IMR-90 (cell line): Measurements from ENCODE around the gene COQ2. TPM values are rescaled to one million over a fixed set of nuclear protein-coding genes. Genes with fewer than 3 reads are reported as not detected.

ENCODE experiments used
- ATAC-seq: fragments of 200-7000 bp; cut with Tn5 transposase; 2 replicates; pipeline ENCODE4 v1.9.1; 2020; ENCODE audit warnings: low read depth, mild to moderate bottlenecking, moderate library complexity
- BruUV-seq: library from RNA; stranded (reverse); fragments of 400-500 nt; replicated peaks from 2 replicates; lab custom pipeline; 2021; lab: Mats Ljungman, UMichigan
- CTCF ChIA-PET: fragments of 300-600 bp; formaldehyde crosslinking; extraction: SDS; loops from one replicate; lab custom pipeline; 2021; ENCODE audit warnings: antibody characterized with exemption; lab: Yijun Ruan, JAX
- POLR2A ChIA-PET: fragments of 300-600 bp; sonication (Branson Sonifier 250); formaldehyde crosslinking; loops from one replicate; lab custom pipeline; 2022; ENCODE audit warnings: antibody characterized with exemption; ENCODE audit not compliant: unreplicated experiment; lab: Charles Lee
- DNase-seq: peaks from one replicate; pipeline ENCODE4 v3.0.0; 2013
- H2AFZ ChIP-seq: replicated peaks from 2 replicates; pipeline ENCODE3; 2013; ENCODE audit warnings: low read length, mild to moderate bottlenecking; ENCODE audit not compliant: poor library complexity
- H2AK5ac ChIP-seq: 2 replicates; pipeline ENCODE4 v1.6.1; 2013; ENCODE audit warnings: low read depth, low read length, inconsistent platforms
- H2AK9ac ChIP-seq: replicated peaks from 2 replicates; pipeline ENCODE3; 2013; ENCODE audit warnings: mild to moderate bottlenecking, low read depth, low read length, moderate library complexity; ENCODE audit not compliant: poor library complexity
- H2BK120ac ChIP-seq: 2 replicates; pipeline ENCODE4 v1.6.1; 2013; ENCODE audit warnings: low read depth, low read length, inconsistent platforms
- H2BK15ac ChIP-seq: 3 replicates; pipeline ENCODE4 v1.6.1; 2013; ENCODE audit warnings: low read depth, low read length, inconsistent platforms
- H2BK20ac ChIP-seq: 2 replicates; pipeline ENCODE4 v1.6.1; 2013; ENCODE audit warnings: low read depth, mild to moderate bottlenecking, inconsistent platforms, low read length, moderate library complexity
- H2BK5ac ChIP-seq: 2 replicates; pipeline ENCODE4 v1.6.1; 2013; ENCODE audit warnings: mild to moderate bottlenecking, low read depth, low read length, inconsistent platforms; ENCODE audit not compliant: poor library complexity, severe bottlenecking
- H3K14ac ChIP-seq: replicated peaks from 2 replicates; pipeline ENCODE4 v1.6.1; 2013; ENCODE audit warnings: low read depth, low read length, inconsistent platforms
- H3K18ac ChIP-seq: 2 replicates; pipeline ENCODE4 v1.6.1; 2013; ENCODE audit warnings: low read depth, low read length, control low read depth
- H3K23ac ChIP-seq: 2 replicates; pipeline ENCODE4 v1.6.1; 2013; ENCODE audit warnings: low read depth, low read length, inconsistent platforms
- H3K27ac ChIP-seq: 2 replicates; pipeline ENCODE4 v1.5.1; 2013; ENCODE audit warnings: mild to moderate bottlenecking, control low read depth, low read length; ENCODE audit not compliant: insufficient read depth
- H3K27me3 ChIP-seq: 2 replicates; pipeline ENCODE4 v1.6.1; 2013; ENCODE audit warnings: low read length; ENCODE audit not compliant: control insufficient read depth, insufficient read depth
- H3K36me3 ChIP-seq: 2 replicates; pipeline ENCODE4 v1.6.1; 2013; ENCODE audit warnings: low read length, mixed read lengths; ENCODE audit not compliant: control insufficient read depth, insufficient read depth
- H3K4ac ChIP-seq: 2 replicates; pipeline ENCODE4 v1.6.1; 2013; ENCODE audit warnings: low read depth, low read length, inconsistent platforms
- H3K4me1 ChIP-seq: 2 replicates; pipeline ENCODE4 v1.6.1; 2013; ENCODE audit warnings: low read length, mixed read lengths; ENCODE audit not compliant: control insufficient read depth, insufficient read depth
- H3K4me2 ChIP-seq: 2 replicates; pipeline ENCODE4 v1.6.1; 2013; ENCODE audit warnings: low read depth, mild to moderate bottlenecking, control low read depth, low read length, moderate library complexity
- H3K4me3 ChIP-seq: 2 replicates; pipeline ENCODE4 v1.5.1; 2013; ENCODE audit warnings: low read depth, mild to moderate bottlenecking, control low read depth, low read length, moderate library complexity; ENCODE audit not compliant: insufficient read depth
- H3K56ac ChIP-seq: 2 replicates; pipeline ENCODE4 v1.6.1; 2013; ENCODE audit warnings: low read length, inconsistent platforms; ENCODE audit not compliant: insufficient read depth; ENCODE audit errors: extremely low read depth
- H3K79me1 ChIP-seq, 2 experiments: 2 replicates each; pipeline ENCODE4 v1.6.1; 2013; ENCODE audit warnings: low read length in 2 of 2, inconsistent platforms in 1 of 2, low read depth in 1 of 2
- H3K9ac ChIP-seq: 2 replicates; pipeline ENCODE4 v1.6.1; 2013; ENCODE audit warnings: low read depth, low read length, control low read depth
- H3K9me1 ChIP-seq: 2 replicates; pipeline ENCODE4 v1.6.1; 2013; ENCODE audit warnings: low read length, inconsistent platforms; ENCODE audit not compliant: insufficient read depth
- H3K9me3 ChIP-seq: 2 replicates; pipeline ENCODE4 v1.6.1; 2013; ENCODE audit warnings: low read length; ENCODE audit not compliant: control insufficient read depth, insufficient read depth
- H4K20me1 ChIP-seq: 2 replicates; pipeline ENCODE4 v1.6.1; 2013; ENCODE audit warnings: low read length, inconsistent platforms; ENCODE audit not compliant: insufficient read depth
- H4K5ac ChIP-seq: 2 replicates; pipeline ENCODE4 v1.6.1; 2013; ENCODE audit warnings: mild to moderate bottlenecking, low read depth, low read length, control low read depth
- H4K8ac ChIP-seq, 2 experiments: 2 replicates each; pipeline ENCODE4 v1.6.1; 2013; ENCODE audit warnings: low read depth in 2 of 2, low read length in 2 of 2, control low read depth in 1 of 2, inconsistent platforms in 1 of 2
- H4K91ac ChIP-seq: 2 replicates; pipeline ENCODE4 v1.6.1; 2013; ENCODE audit warnings: low read depth, low read length, inconsistent platforms; ENCODE audit not compliant: insufficient read depth
- BHLHE40 ChIP-seq: fragments of 150-350 bp; IDR thresholded peaks from 2 replicates; pipeline ENCODE4 v1.6.1; 2016; ENCODE audit warnings: mild to moderate bottlenecking, low read depth, low read length
- CEBPB ChIP-seq: IDR thresholded peaks from 2 replicates; pipeline ENCODE4 v1.6.1; 2012; ENCODE audit warnings: low read depth, low read length, improper control_type of control experiment
- CHD1 ChIP-seq: IDR thresholded peaks from 2 replicates; pipeline ENCODE4 v1.6.1; 2012; ENCODE audit warnings: low read depth, low read length, improper control_type of control experiment
- CTCF ChIP-seq: conservative IDR thresholded peaks from 2 replicates; pipeline ENCODE4 v1.5.1; 2012; ENCODE audit warnings: mild to moderate bottlenecking, low read depth, low read length, improper control_type of control experiment
- FOS ChIP-seq: fragments of 150-350 bp; IDR thresholded peaks from 2 replicates; pipeline ENCODE4 v1.6.1; 2016; ENCODE audit warnings: low read depth, low read length
- MAFK ChIP-seq: IDR thresholded peaks from 2 replicates; pipeline ENCODE4 v1.6.1; 2012; ENCODE audit warnings: low read depth, low read length, improper control_type of control experiment
- MAZ ChIP-seq: IDR thresholded peaks from 2 replicates; pipeline ENCODE4 v1.6.1; 2012; ENCODE audit warnings: low read depth, mild to moderate bottlenecking, low read length, improper control_type of control experiment, moderate library complexity, borderline replicate concordance
- MXI1 ChIP-seq: IDR thresholded peaks from 2 replicates; pipeline ENCODE4 v1.6.1; 2012; ENCODE audit warnings: low read depth, mild to moderate bottlenecking, low read length, moderate library complexity, borderline replicate concordance
- NFE2L2 ChIP-seq: fragments of 150-350 bp; IDR thresholded peaks from 2 replicates; pipeline ENCODE4 v1.6.1; 2016; ENCODE audit warnings: low read depth, mild to moderate bottlenecking, low read length
- POLR2A ChIP-seq: IDR thresholded peaks from 2 replicates; pipeline ENCODE4 v1.6.1; 2012; ENCODE audit warnings: mild to moderate bottlenecking, low read depth, low read length
- RAD21 ChIP-seq: IDR thresholded peaks from 2 replicates; pipeline ENCODE4 v1.6.1; 2012; ENCODE audit warnings: low read length, improper control_type of control experiment
- RCOR1 ChIP-seq: IDR thresholded peaks from 2 replicates; pipeline ENCODE4 v1.6.1; 2012; ENCODE audit warnings: mild to moderate bottlenecking, low read length, improper control_type of control experiment; ENCODE audit not compliant: insufficient replicate concordance
- RFX5 ChIP-seq: IDR thresholded peaks from 2 replicates; pipeline ENCODE4 v1.8.0; 2012; ENCODE audit warnings: low read depth, mild to moderate bottlenecking, low read length, moderate library complexity
- SMC3 ChIP-seq: fragments of 150-350 bp; IDR thresholded peaks from 2 replicates; pipeline ENCODE4 v1.6.1; 2016; ENCODE audit warnings: low read depth, mild to moderate bottlenecking, antibody characterized with exemption, low read length, moderate library complexity
- WGBS, 2 experiments: methylation state at CpG; one replicate each; pipeline versions ENCODE4 v1.1.5 to v1.1.7; 2013; ENCODE audit warnings: missing lambda C conversion rate in 2 of 2; ENCODE audit not compliant: insufficient read length in 1 of 2; ENCODE audit errors: extremely low coverage in 2 of 2; 5-methylcytosine and 5-hydroxymethylcytosine counted together
- dilution Hi-C: fragments of 300-500 bp; cut with HindIII; formaldehyde crosslinking; loops from one replicate; pipeline ENCODE4 v1.14.3; 2018; ENCODE audit warnings: low sequenced_read_pairs; ENCODE audit not compliant: unreplicated experiment
- in situ Hi-C: fragments of 300-500 bp; cut with MboI; formaldehyde crosslinking; loops from 3 replicates; pipeline ENCODE4 v1.14.3; 2019; ENCODE audit warnings: low sequenced_read_pairs, inconsistent platforms, mixed read lengths
- intact Hi-C: fragments of 100-400 bp; cut with micrococcal nuclease; formaldehyde crosslinking; loops from 2 replicates; pipeline ENCODE4 v1.10.0; 2022
- polyA plus RNA-seq, 3 experiments: library from polyadenylated mRNA; depleted of rRNA; stranded (reverse); fragments of >200 nt; gene quantifications; 2 replicates each; pipeline ENCODE4 v1.2.3, GENCODE V29; 2012; ENCODE audit warnings: low replicate concordance in 1 of 3
- total RNA-seq: library from RNA; depleted of rRNA; stranded (reverse); fragments of >200 nt; gene quantifications from 2 replicates; pipeline ENCODE4 v1.2.3, GENCODE V29; 2012
- TF ChIP-seq, protein P1 (sequence below): fragments of 150-350 bp; IDR thresholded peaks from 2 replicates; pipeline ENCODE4 v1.6.1; 2017; ENCODE audit warnings: mild to moderate bottlenecking, antibody characterized with exemption, low read length, low read depth
- TF ChIP-seq, protein P2 (sequence below): fragments of 150-350 bp; IDR thresholded peaks from 2 replicates; pipeline ENCODE4 v1.6.1; 2016; ENCODE audit warnings: low read depth, mild to moderate bottlenecking, low read length, moderate library complexity, borderline replicate concordance

The COQ2 gene
- total and polyA plus RNA-seq, 2 of the 4 experiments (the other 2 are of a cell fraction): 7.3 to 7.4 TPM

DNA sequence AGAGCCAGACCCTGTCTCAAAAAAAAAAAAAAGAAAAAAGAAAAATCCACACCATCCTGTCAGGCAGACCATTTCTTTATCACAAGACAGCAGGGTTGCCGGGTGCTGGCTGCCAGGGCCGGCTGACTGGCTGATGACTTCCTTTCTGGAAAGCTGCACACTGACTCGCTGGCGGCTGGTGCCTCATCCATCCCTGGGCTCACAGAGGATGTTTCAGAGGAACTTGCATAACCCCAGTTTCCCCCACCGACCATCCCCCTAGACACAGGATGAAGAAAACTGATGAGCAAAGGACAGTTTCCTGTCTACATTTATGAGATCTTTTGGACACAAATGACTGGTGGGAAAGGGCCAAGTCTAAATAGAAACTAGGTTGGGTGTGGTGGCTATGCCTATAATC is 36.0 kb upstream of the COQ2 start:
- H3K9me3 ChIP-seq: no peaks in the 10 kb centered on the region
- no TSS peak for BruUV-seq
- H2AK5ac ChIP-seq: no peak overlapping the region
- H3K14ac ChIP-seq: no peak overlapping the region
- no peak overlapping the region for H2BK20ac ChIP-seq
- H3K56ac ChIP-seq: no peak overlapping the region
- peak; percentile 45 for DNase-seq
- no peak overlapping the region for H4K5ac ChIP-seq
- H2BK15ac ChIP-seq: no peak overlapping the region
- no peak overlapping the region for H4K8ac ChIP-seq
- WGBS, 2 experiments: no CpG with 5 or more reads among the region's 5 CpGs
- dilution Hi-C loops (no loop called here), intact Hi-C loops (no loop called here), in situ Hi-C loops (no loop called here)
- H3K4me3 ChIP-seq: no peak overlapping the region
- peak; percentile 29; the same call in 1 of the 2 replicates for ATAC-seq
- TF ChIP-seq MAFK (no peak), POLR2A (no peak), MAZ (no peak), BHLHE40 (no peak), MXI1 (no peak), SMC3 (no peak), CTCF (no peak), RAD21 (no peak), NFE2L2 (no peak), CEBPB (no peak), RCOR1 (no peak), CHD1 (no peak), FOS (no peak), RFX5 (no peak)
- TF ChIP-seq, protein P1, sequence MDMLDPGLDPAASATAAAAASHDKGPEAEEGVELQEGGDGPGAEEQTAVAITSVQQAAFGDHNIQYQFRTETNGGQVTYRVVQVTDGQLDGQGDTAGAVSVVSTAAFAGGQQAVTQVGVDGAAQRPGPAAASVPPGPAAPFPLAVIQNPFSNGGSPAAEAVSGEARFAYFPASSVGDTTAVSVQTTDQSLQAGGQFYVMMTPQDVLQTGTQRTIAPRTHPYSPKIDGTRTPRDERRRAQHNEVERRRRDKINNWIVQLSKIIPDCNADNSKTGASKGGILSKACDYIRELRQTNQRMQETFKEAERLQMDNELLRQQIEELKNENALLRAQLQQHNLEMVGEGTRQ: no peak
- TF ChIP-seq, protein P2, sequence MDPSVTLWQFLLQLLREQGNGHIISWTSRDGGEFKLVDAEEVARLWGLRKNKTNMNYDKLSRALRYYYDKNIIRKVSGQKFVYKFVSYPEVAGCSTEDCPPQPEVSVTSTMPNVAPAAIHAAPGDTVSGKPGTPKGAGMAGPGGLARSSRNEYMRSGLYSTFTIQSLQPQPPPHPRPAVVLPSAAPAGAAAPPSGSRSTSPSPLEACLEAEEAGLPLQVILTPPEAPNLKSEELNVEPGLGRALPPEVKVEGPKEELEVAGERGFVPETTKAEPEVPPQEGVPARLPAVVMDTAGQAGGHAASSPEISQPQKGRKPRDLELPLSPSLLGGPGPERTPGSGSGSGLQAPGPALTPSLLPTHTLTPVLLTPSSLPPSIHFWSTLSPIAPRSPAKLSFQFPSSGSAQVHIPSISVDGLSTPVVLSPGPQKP: no peak
- no peak overlapping the region for H3K27ac ChIP-seq
- no peak overlapping the region for H3K4ac ChIP-seq
- no peak overlapping the region for H3K18ac ChIP-seq
- no peak overlapping the region for H2BK5ac ChIP-seq
- H3K27me3 ChIP-seq: peaks cover 4% of the 10 kb centered on the region
- H3K4me2 ChIP-seq: no peak overlapping the region
- no peak overlapping the region for H3K9ac ChIP-seq
- no peaks in the 10 kb centered on the region for H3K36me3 ChIP-seq
- no peak overlapping the region for H3K23ac ChIP-seq
- H2BK120ac ChIP-seq: no peak overlapping the region
- no peaks in the 10 kb centered on the region for H3K9me1 ChIP-seq
- no peak overlapping the region for H4K91ac ChIP-seq
- peak overlapping the region; percentile 65 for H2AFZ ChIP-seq
- H3K79me1 ChIP-seq: no peaks in the 10 kb centered on the region
- no peaks in the 10 kb centered on the region for H4K20me1 ChIP-seq
- no peak overlapping the region for H2AK9ac ChIP-seq
- POLR2A ChIA-PET: no interaction called here
- H3K4me1 ChIP-seq: no peaks in the 10 kb centered on the region
- CTCF ChIA-PET: interaction anchor here (0.9 kb wide), 1 partner anchor 12 kb away, joined by 3 read pairs; no protein-coding TSS in a partner anchor
